ENCODE data around the gene SMARCAD1. TPM values are rescaled to one million over a fixed set of nuclear protein-coding genes. Genes with fewer than 3 reads are reported as not detected.

Gene SMARCAD1
- total RNA-seq, 1 experiment from 2014 or later = 17.0 TPM

GRCh38 chr4:94278781-94279180 is 71.1 kb downstream of the SMARCAD1 start:
- H3K79me2 ChIP-seq (ENCODE audit: low read length) = no peaks in the 10 kb centered on the region
- no peaks in the 10 kb centered on the region for H3K4me1 ChIP-seq (ENCODE audit: insufficient read depth, low read length)
- H3K9me3 ChIP-seq (ENCODE audit: low read length) = no peaks in the 10 kb centered on the region
- H3K36me3 ChIP-seq (ENCODE audit: low read depth, low read length) = peaks cover 22% of the 10 kb centered on the region; the same call in 1 of the 2 replicates
- H3K9me2 ChIP-seq (replicated peaks; ENCODE audit: low read length) = no peaks in the 10 kb centered on the region
- no peak overlapping the region for H3K4me3 ChIP-seq (ENCODE audit: low read length)
- ChIA-PET POLR2A (ENCODE audit: unreplicated experiment) (no interaction called here), CTCF (no interaction called here)
- no peak for TF ChIP-seq EZH2phosphoT487 (IDR thresholded peaks at IDR 0.05; ENCODE audit: borderline replicate concordance, low read length)
- no peak for TF ChIP-seq EZH2 (IDR thresholded peaks at IDR 0.05; ENCODE audit: low read length, unreplicated experiment)
- TF ChIP-seq CTCF (conservative IDR thresholded peaks at IDR 0.05; ENCODE audit: low read depth, low read length) = no peak
- H3K27me3 ChIP-seq (ENCODE audit: low read length) = no peaks in the 10 kb centered on the region
- H3K27ac ChIP-seq (ENCODE audit: low read length) = no peak overlapping the region
- no peaks in the 10 kb centered on the region for H3F3A ChIP-seq (ENCODE audit: low read length, unreplicated experiment)
- intact Hi-C loops (cut with micrococcal nuclease) = no loop called here
- ATAC-seq = no peak
- H3K9ac ChIP-seq (ENCODE audit: low read length) = no peak overlapping the region
- BruUV-seq (replicated peaks) = no TSS peak
- no peak overlapping the region for H2AFZ ChIP-seq (ENCODE audit: low read length)
- no peak for DNase-seq
- H4K20me1 ChIP-seq (ENCODE audit: low read length) = no peaks in the 10 kb centered on the region
- no peak overlapping the region for H3K4me2 ChIP-seq (ENCODE audit: low read length)

DNA sequence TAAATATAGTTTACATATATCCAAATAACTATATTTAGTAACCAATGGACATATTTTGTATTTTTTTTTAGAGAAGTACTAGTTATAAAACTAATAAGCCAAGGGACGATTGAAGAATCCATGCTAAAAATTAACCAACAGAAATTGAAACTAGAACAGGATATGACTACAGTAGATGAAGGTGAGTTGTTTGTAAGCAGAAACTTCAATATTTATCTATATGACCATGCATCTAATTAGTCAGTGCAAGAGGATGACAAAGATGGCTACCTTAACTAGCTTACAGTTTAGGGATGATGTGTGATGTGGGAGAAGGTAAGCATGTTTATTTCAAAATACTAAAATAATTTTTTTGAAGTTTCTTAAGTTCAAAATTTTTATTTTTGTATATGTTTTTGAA is 77.2 kb downstream of the SMARCAD1 start:
- intact Hi-C loops (cut with micrococcal nuclease) = no loop called here
- Histone ChIP-seq H3K4me2 (ENCODE audit: low read length) (no peak overlapping the region), H4K20me1 (ENCODE audit: low read length) (no peaks in the 10 kb centered on the region), H3K4me1 (ENCODE audit: insufficient read depth, low read length) (no peaks in the 10 kb centered on the region), H3K9me3 (ENCODE audit: low read length) (no peaks in the 10 kb centered on the region), H3F3A (ENCODE audit: low read length, unreplicated experiment) (no peaks in the 10 kb centered on the region), H3K4me3 (ENCODE audit: low read length) (no peak overlapping the region), H3K79me2 (ENCODE audit: low read length) (no peaks in the 10 kb centered on the region), H3K27me3 (ENCODE audit: low read length) (no peaks in the 10 kb centered on the region), H3K9ac (ENCODE audit: low read length) (no peak overlapping the region), H3K9me2 (replicated peaks; ENCODE audit: low read length) (no peaks in the 10 kb centered on the region), H3K27ac (ENCODE audit: low read length) (no peak overlapping the region), H3K36me3 (ENCODE audit: low read depth, low read length) (peaks cover 11% of the 10 kb centered on the region), H2AFZ (ENCODE audit: low read length) (no peak overlapping the region)
- no peak for TF ChIP-seq CTCF (conservative IDR thresholded peaks at IDR 0.05; ENCODE audit: low read depth, low read length)
- no peak for TF ChIP-seq EZH2 (IDR thresholded peaks at IDR 0.05; ENCODE audit: low read length, unreplicated experiment)
- no peak for TF ChIP-seq EZH2phosphoT487 (IDR thresholded peaks at IDR 0.05; ENCODE audit: borderline replicate concordance, low read length)
- CTCF ChIA-PET = no interaction called here
- BruUV-seq (replicated peaks) = no TSS peak
- POLR2A ChIA-PET (ENCODE audit: unreplicated experiment) = no interaction called here
- DNase-seq (no peak), ATAC-seq (no peak)

DNA sequence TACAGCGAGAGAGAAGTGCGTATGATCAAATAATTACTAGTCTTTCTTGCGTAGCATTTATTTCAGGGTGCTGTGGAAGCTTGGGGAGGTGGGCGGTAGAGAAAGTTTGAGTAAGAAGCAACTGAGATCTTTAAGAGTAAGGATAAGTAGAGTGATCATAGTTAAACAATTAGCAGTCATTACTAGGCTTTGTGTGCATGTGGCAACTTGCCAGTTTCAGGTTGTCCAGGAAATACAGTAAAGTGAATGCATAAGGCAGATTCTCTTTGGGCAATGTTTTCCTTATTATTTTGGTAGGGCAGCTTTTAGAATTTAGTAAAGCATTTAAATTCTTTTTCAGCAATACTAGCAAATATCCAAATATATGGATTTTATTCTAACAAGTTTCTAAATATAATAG is 78.0 kb downstream of the SMARCAD1 start:
- H4K20me1 ChIP-seq (ENCODE audit: low read length) = no peaks in the 10 kb centered on the region
- H3K4me3 ChIP-seq (ENCODE audit: low read length) = no peak overlapping the region
- H3K4me1 ChIP-seq (ENCODE audit: insufficient read depth, low read length) = no peaks in the 10 kb centered on the region
- no peak overlapping the region for H3K9ac ChIP-seq (ENCODE audit: low read length)
- H3F3A ChIP-seq (ENCODE audit: low read length, unreplicated experiment) = no peaks in the 10 kb centered on the region
- no peak overlapping the region for H3K27ac ChIP-seq (ENCODE audit: low read length)
- ChIA-PET CTCF (no interaction called here), POLR2A (ENCODE audit: unreplicated experiment) (no interaction called here)
- no peaks in the 10 kb centered on the region for H3K27me3 ChIP-seq (ENCODE audit: low read length)
- no peak for TF ChIP-seq EZH2 (IDR thresholded peaks at IDR 0.05; ENCODE audit: low read length, unreplicated experiment)
- TF ChIP-seq CTCF (conservative IDR thresholded peaks at IDR 0.05; ENCODE audit: low read depth, low read length) = no peak
- TF ChIP-seq EZH2phosphoT487 (IDR thresholded peaks at IDR 0.05; ENCODE audit: borderline replicate concordance, low read length) = no peak
- no peaks in the 10 kb centered on the region for H3K79me2 ChIP-seq (ENCODE audit: low read length)
- BruUV-seq (replicated peaks) = no TSS peak
- H3K4me2 ChIP-seq (ENCODE audit: low read length) = no peak overlapping the region
- H3K9me2 ChIP-seq (replicated peaks; ENCODE audit: low read length) = no peaks in the 10 kb centered on the region
- intact Hi-C loops (cut with micrococcal nuclease) = no loop called here
- H3K36me3 ChIP-seq (ENCODE audit: low read depth, low read length) = peaks cover 11% of the 10 kb centered on the region
- ATAC-seq (no peak), DNase-seq (no peak)
- H3K9me3 ChIP-seq (ENCODE audit: low read length) = no peaks in the 10 kb centered on the region
- no peak overlapping the region for H2AFZ ChIP-seq (ENCODE audit: low read length)
